Pulmonary artery endothelial cell (primary cell): ENCODE measurements around the gene TNFRSF18. TPM values are rescaled to one million over a fixed set of nuclear protein-coding genes. Genes with fewer than 3 reads are reported as not detected.

Source experiments
- DNase-seq: peaks from one replicate; pipeline ENCODE4 v3.0.0-alpha.2; 2011; ENCODE audit warnings: low read depth, low spot score
- total RNA-seq: library from RNA; depleted of rRNA; stranded (reverse); fragments of >200 nt; gene quantifications from 2 replicates; pipeline ENCODE4 v1.2.3, GENCODE V29; 2014

TNFRSF18 gene
- total RNA-seq, 1 donor from 2014 or later, result not detected

GRCh38 chr1:1240822-1241587 is 34.6 kb upstream of the TNFRSF18 start:
- DNase-seq, result no peak

- DNase-seq, result no peak
Measured at GRCh38 chr1:1240348-1240732, 33.9 kb upstream of the TNFRSF18 start.

- DNase-seq, result no peak
Measured at GRCh38 chr1:1239614-1240347, 33.4 kb upstream of the TNFRSF18 start.

GRCh38 chr1:1239227-1239613 is 32.8 kb upstream of the TNFRSF18 start:
- no peak for DNase-seq

GRCh38 chr1:1238702-1239178 is 32.3 kb upstream of the TNFRSF18 start:
- no peak for DNase-seq

- no peak for DNase-seq
Measured at GRCh38 chr1:1237874-1238701, 31.7 kb upstream of the TNFRSF18 start.

- no peak for DNase-seq
Measured at GRCh38 chr1:1236945-1237873, 30.8 kb upstream of the TNFRSF18 start.

- DNase-seq, result no peak
Measured at GRCh38 chr1:1236176-1236763, 29.9 kb upstream of the TNFRSF18 start.

- no peak for DNase-seq
Measured at GRCh38 chr1:1235016-1235744, 28.8 kb upstream of the TNFRSF18 start.

- DNase-seq, result no peak
Measured at GRCh38 chr1:1234180-1234808, 27.9 kb upstream of the TNFRSF18 start.

GRCh38 chr1:1233567-1233892 is 27.1 kb upstream of the TNFRSF18 start:
- DNase-seq, result no peak

- no peak for DNase-seq
Measured at GRCh38 chr1:1232796-1233566, 26.6 kb upstream of the TNFRSF18 start.

GRCh38 chr1:1232208-1232795 is 25.9 kb upstream of the TNFRSF18 start, which contains the start of gene B3GALT6:
B3GALT6 (plus strand) TSS chr1:1232237; CDS start chr1:1232279, 42 bp downstream.
- no peak for DNase-seq

- peak; percentile 82 for DNase-seq
Measured at GRCh38 chr1:1231400-1232207, 25.2 kb upstream of the TNFRSF18 start, which contains the start of gene SDF4. SDF4 (minus strand) TSS chr1:1232001; CDS start chr1:1228772, 3,229 bp downstream.

GRCh38 chr1:1230656-1231399 is 24.4 kb upstream of the TNFRSF18 start:
- peak; percentile 30 for DNase-seq

- no peak for DNase-seq
Measured at GRCh38 chr1:1229770-1230169, 23.4 kb upstream of the TNFRSF18 start.
